Suprapubic skin (tissue), 4 donors: Measurements from ENCODE around the gene POLQ.

Experiments
- POLR2A ChIP-seq, 2 donors: fragments of 450-650 bp; IDR thresholded peaks; one replicate each; pipeline ENCODE4 v1.6.1; 2017; ENCODE audit warnings: antibody characterized with exemption in 2 of 2, mild to moderate bottlenecking in 2 of 2, moderate library complexity in 2 of 2
- POLR2AphosphoS5 ChIP-seq, 3 donors: sonication (generic); formaldehyde crosslinking; IDR thresholded peaks; one replicate each; pipeline ENCODE4 v1.6.1; 2017; ENCODE audit warnings: antibody characterized with exemption in 3 of 3

- no peak for TF ChIP-seq POLR2AphosphoS5 (IDR thresholded peaks at IDR 0.05)
- TF ChIP-seq POLR2A (IDR thresholded peaks at IDR 0.05) = no peak
These were observed 28.7 kb upstream of the POLQ start for GRCh38 chr3:121574449-121574848.
